K562 treated with DMSO at 1 percent for 4 hours (cell line): ENCODE results near the gene IRX1. TPM values are rescaled to one million over a fixed set of nuclear protein-coding genes. Genes with fewer than 3 reads are reported as not detected.

ENCODE experiments used
- total RNA-seq: library from RNA; unstranded; fragments of 300-600 nt; gene quantifications from 2 replicates; pipeline ENCODE4 v1.2.3, GENCODE V29; 2022; ENCODE audit not compliant: insufficient read depth

The IRX1 gene
- not detected in 2 replicates for total RNA-seq

GRCh38 chr5:3595006-3595961, at the start of gene IRX1:
Gene IRX1, plus strand, starts transcription at chr5:3595832. Its CDS starts 274 bp downstream, at chr5:3596106.

